ENCODE data around the gene VGLL4. TPM values are rescaled to one million over a fixed set of nuclear protein-coding genes. Genes with fewer than 3 reads are reported as not detected.

The VGLL4 gene
- total RNA-seq, 1 experiment from 2014 or later: 46.3 TPM

DNA sequence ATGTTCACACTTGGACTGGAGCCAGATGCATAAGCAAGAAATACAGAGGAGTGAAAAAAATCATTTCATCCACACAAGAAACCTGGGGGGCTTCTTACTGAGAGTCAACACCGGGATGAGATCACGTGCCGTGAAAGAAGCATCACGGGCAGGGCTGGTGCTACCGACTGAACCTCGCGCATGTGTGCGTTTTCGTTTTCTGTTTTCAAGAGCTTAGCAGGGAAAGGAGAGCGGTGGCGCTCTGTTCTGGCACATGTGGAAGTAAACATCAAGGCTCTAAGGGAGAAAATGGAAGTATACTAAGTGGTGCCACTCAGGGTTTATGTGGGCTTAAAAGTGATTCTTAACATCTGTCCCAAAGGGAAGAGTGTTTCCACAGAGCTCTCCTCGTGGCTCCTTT lies 55.9 kb downstream of the VGLL4 start:
- ATAC-seq (no peak), DNase-seq (no peak)
- ChIA-PET CTCF (no interaction called here), POLR2A (ENCODE audit: unreplicated experiment) (no interaction called here)
- TF ChIP-seq, protein P1, sequence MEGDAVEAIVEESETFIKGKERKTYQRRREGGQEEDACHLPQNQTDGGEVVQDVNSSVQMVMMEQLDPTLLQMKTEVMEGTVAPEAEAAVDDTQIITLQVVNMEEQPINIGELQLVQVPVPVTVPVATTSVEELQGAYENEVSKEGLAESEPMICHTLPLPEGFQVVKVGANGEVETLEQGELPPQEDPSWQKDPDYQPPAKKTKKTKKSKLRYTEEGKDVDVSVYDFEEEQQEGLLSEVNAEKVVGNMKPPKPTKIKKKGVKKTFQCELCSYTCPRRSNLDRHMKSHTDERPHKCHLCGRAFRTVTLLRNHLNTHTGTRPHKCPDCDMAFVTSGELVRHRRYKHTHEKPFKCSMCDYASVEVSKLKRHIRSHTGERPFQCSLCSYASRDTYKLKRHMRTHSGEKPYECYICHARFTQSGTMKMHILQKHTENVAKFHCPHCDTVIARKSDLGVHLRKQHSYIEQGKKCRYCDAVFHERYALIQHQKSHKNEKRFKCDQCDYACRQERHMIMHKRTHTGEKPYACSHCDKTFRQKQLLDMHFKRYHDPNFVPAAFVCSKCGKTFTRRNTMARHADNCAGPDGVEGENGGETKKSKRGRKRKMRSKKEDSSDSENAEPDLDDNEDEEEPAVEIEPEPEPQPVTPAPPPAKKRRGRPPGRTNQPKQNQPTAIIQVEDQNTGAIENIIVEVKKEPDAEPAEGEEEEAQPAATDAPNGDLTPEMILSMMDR (conservative IDR thresholded peaks at IDR 0.05; ENCODE audit: low read depth, low read length): no peak
- TF ChIP-seq EZH2 (IDR thresholded peaks at IDR 0.05; ENCODE audit: low read length, unreplicated experiment) (no peak), EZH2phosphoT487 (IDR thresholded peaks at IDR 0.05; ENCODE audit: borderline replicate concordance, low read length) (no peak)
- peaks cover 32% of the 10 kb centered on the region; the same call in 1 of the 2 replicates for H4K20me1 ChIP-seq (ENCODE audit: low read length)
- no peaks in the 10 kb centered on the region for H3K9me3 ChIP-seq (ENCODE audit: low read length)
- BruUV-seq (replicated peaks): no TSS peak
- H3K9ac ChIP-seq (ENCODE audit: low read length): no peak overlapping the region
- intact Hi-C loops (cut with micrococcal nuclease): no loop called here
- no peaks in the 10 kb centered on the region for H3F3A ChIP-seq (ENCODE audit: low read length, unreplicated experiment)
- H3K4me3 ChIP-seq (ENCODE audit: low read length): no peak overlapping the region
- H3K27me3 ChIP-seq (ENCODE audit: low read length): no peaks in the 10 kb centered on the region
- H3K4me2 ChIP-seq (ENCODE audit: low read length): no peak overlapping the region
- H3K36me3 ChIP-seq (ENCODE audit: low read depth, low read length): peaks cover 5% of the 10 kb centered on the region; the same call in 1 of the 2 replicates
- H3K9me2 ChIP-seq (replicated peaks; ENCODE audit: low read length): no peaks in the 10 kb centered on the region
- no peak overlapping the region for H2AFZ ChIP-seq (ENCODE audit: low read length)
- peaks cover 100% of the 10 kb centered on the region for H3K79me2 ChIP-seq (ENCODE audit: low read length)
- H3K27ac ChIP-seq (ENCODE audit: low read length): no peak overlapping the region
- peaks cover 10% of the 10 kb centered on the region; the same call in 1 of the 2 replicates for H3K4me1 ChIP-seq (ENCODE audit: insufficient read depth, low read length)

DNA sequence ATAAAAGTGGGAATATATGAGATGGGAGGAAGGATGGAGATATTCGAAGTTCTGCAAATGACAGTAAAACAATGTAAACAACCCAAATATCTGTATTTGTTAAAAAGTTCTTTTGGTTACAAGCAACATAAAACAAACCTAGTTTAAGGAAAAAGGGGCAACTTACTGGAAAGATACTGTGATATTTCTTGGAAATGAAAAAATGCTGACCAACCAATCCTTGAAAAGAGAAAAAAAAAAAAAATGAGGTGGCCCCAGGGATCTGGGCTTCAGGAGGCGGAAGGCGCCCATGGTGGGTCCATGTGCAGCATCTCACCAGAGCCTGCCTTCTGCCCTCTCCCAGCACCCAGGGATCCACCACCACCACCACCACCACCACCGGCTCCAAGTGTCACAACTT lies 59.1 kb downstream of the VGLL4 start:
- H3K9me2 ChIP-seq (replicated peaks; ENCODE audit: low read length): no peaks in the 10 kb centered on the region
- intact Hi-C loops (cut with micrococcal nuclease): no loop called here
- no peak overlapping the region for H3K4me2 ChIP-seq (ENCODE audit: low read length)
- peaks cover 98% of the 10 kb centered on the region for H3K79me2 ChIP-seq (ENCODE audit: low read length)
- no peak for TF ChIP-seq EZH2phosphoT487 (IDR thresholded peaks at IDR 0.05; ENCODE audit: borderline replicate concordance, low read length)
- no peak for TF ChIP-seq EZH2 (IDR thresholded peaks at IDR 0.05; ENCODE audit: low read length, unreplicated experiment)
- TF ChIP-seq, protein P1 (conservative IDR thresholded peaks at IDR 0.05; ENCODE audit: low read depth, low read length): no peak
- no peak overlapping the region for H2AFZ ChIP-seq (ENCODE audit: low read length)
- H3K27me3 ChIP-seq (ENCODE audit: low read length): no peaks in the 10 kb centered on the region
- no peaks in the 10 kb centered on the region for H3K4me1 ChIP-seq (ENCODE audit: insufficient read depth, low read length)
- no peak for DNase-seq
- H4K20me1 ChIP-seq (ENCODE audit: low read length): peaks cover 26% of the 10 kb centered on the region; the same call in 1 of the 2 replicates
- no peaks in the 10 kb centered on the region for H3K9me3 ChIP-seq (ENCODE audit: low read length)
- POLR2A ChIA-PET (ENCODE audit: unreplicated experiment): no interaction called here
- BruUV-seq (replicated peaks): no TSS peak
- no peak overlapping the region for H3K27ac ChIP-seq (ENCODE audit: low read length)
- H3K36me3 ChIP-seq (ENCODE audit: low read depth, low read length): peaks cover 5% of the 10 kb centered on the region; the same call in 1 of the 2 replicates
- no peaks in the 10 kb centered on the region for H3F3A ChIP-seq (ENCODE audit: low read length, unreplicated experiment)
- H3K4me3 ChIP-seq (ENCODE audit: low read length): no peak overlapping the region
- H3K9ac ChIP-seq (ENCODE audit: low read length): no peak overlapping the region
- CTCF ChIA-PET: no interaction called here
- no peak for ATAC-seq

GRCh38 chr3:11583638-11584046 lies 60.1 kb downstream of the VGLL4 start:
- H3F3A ChIP-seq (ENCODE audit: low read length, unreplicated experiment): no peaks in the 10 kb centered on the region
- no peaks in the 10 kb centered on the region for H3K9me2 ChIP-seq (replicated peaks; ENCODE audit: low read length)
- no peaks in the 10 kb centered on the region for H3K27me3 ChIP-seq (ENCODE audit: low read length)
- H3K4me2 ChIP-seq (ENCODE audit: low read length): no peak overlapping the region
- no peak overlapping the region for H3K27ac ChIP-seq (ENCODE audit: low read length)
- no peak overlapping the region for H3K4me3 ChIP-seq (ENCODE audit: low read length)
- TF ChIP-seq, protein P1 (conservative IDR thresholded peaks at IDR 0.05; ENCODE audit: low read depth, low read length): no peak
- TF ChIP-seq EZH2phosphoT487 (IDR thresholded peaks at IDR 0.05; ENCODE audit: borderline replicate concordance, low read length): no peak
- no peak for TF ChIP-seq EZH2 (IDR thresholded peaks at IDR 0.05; ENCODE audit: low read length, unreplicated experiment)
- no peaks in the 10 kb centered on the region for H3K4me1 ChIP-seq (ENCODE audit: insufficient read depth, low read length)
- intact Hi-C loops (cut with micrococcal nuclease): no loop called here
- no peak overlapping the region for H2AFZ ChIP-seq (ENCODE audit: low read length)
- DNase-seq (no peak), ATAC-seq (no peak)
- H4K20me1 ChIP-seq (ENCODE audit: low read length): peaks cover 26% of the 10 kb centered on the region; the same call in 1 of the 2 replicates
- peaks cover 5% of the 10 kb centered on the region; the same call in 1 of the 2 replicates for H3K36me3 ChIP-seq (ENCODE audit: low read depth, low read length)
- POLR2A ChIA-PET (ENCODE audit: unreplicated experiment): no interaction called here
- CTCF ChIA-PET: no interaction called here
- H3K9me3 ChIP-seq (ENCODE audit: low read length): no peaks in the 10 kb centered on the region
- BruUV-seq (replicated peaks): no TSS peak
- H3K9ac ChIP-seq (ENCODE audit: low read length): no peak overlapping the region
- peaks cover 98% of the 10 kb centered on the region for H3K79me2 ChIP-seq (ENCODE audit: low read length)

Measured in PC-3 (cell line).